Measurements from ENCODE around the gene CHD2.

The CHD2 gene

GRCh38 chr15:93071469-93071936, 171.4 kb downstream of the CHD2 start:
- ATAC-seq, result no peak
- no peak for TF ChIP-seq ZC3H10 (CRISPR knock-in tag; IDR thresholded peaks at IDR 0.05)
- TF ChIP-seq ZFP30 (CRISPR knock-in tag; IDR thresholded peaks at IDR 0.05), result no peak
- TF ChIP-seq ESRRG (CRISPR knock-in tag; IDR thresholded peaks at IDR 0.05), result no peak
- no peak for TF ChIP-seq ZNF70 (CRISPR knock-in tag; IDR thresholded peaks at IDR 0.05)
- TF ChIP-seq RARB (CRISPR knock-in tag; IDR thresholded peaks at IDR 0.05), result no peak
- no peak for TF ChIP-seq PPARA (CRISPR knock-in tag; IDR thresholded peaks at IDR 0.05; ENCODE audit: borderline replicate concordance)
- no peak for TF ChIP-seq PATZ1 (CRISPR knock-in tag; IDR thresholded peaks at IDR 0.05; ENCODE audit: borderline replicate concordance)
- no peak for TF ChIP-seq TSHZ2 (CRISPR knock-in tag; IDR thresholded peaks at IDR 0.05)
- TF ChIP-seq ISL1 (CRISPR knock-in tag; IDR thresholded peaks at IDR 0.05), result no peak
- no peak for TF ChIP-seq TCF4 (CRISPR knock-in tag; IDR thresholded peaks at IDR 0.05; ENCODE audit: borderline replicate concordance)
- TF ChIP-seq SNAI2 (CRISPR knock-in tag; IDR thresholded peaks at IDR 0.05), result no peak
- no peak for TF ChIP-seq GLIS3 (CRISPR knock-in tag; IDR thresholded peaks at IDR 0.05)
- TF ChIP-seq OSR1 (CRISPR knock-in tag; IDR thresholded peaks at IDR 0.05), result no peak
- no peak for TF ChIP-seq ZNF565 (CRISPR knock-in tag; conservative IDR thresholded peaks at IDR 0.05; ENCODE audit: low read depth)
- no peak for TF ChIP-seq CREB5 (CRISPR knock-in tag; IDR thresholded peaks at IDR 0.05; ENCODE audit: low read depth)

- peak; percentile 11; the same call in 2 of the 3 replicates for ATAC-seq
- no peak for TF ChIP-seq ZNF8 (CRISPR knock-in tag; IDR thresholded peaks at IDR 0.05)
- TF ChIP-seq TCF4 (CRISPR knock-in tag; IDR thresholded peaks at IDR 0.05; ENCODE audit: borderline replicate concordance), result no peak
- TF ChIP-seq OSR1 (CRISPR knock-in tag; IDR thresholded peaks at IDR 0.05), result no peak
Measured at GRCh38 chr15:93072011-93072410, 171.9 kb downstream of the CHD2 start.

- peak; percentile 91 for ATAC-seq
- TF ChIP-seq POU6F1 (CRISPR knock-in tag; IDR thresholded peaks at IDR 0.05; ENCODE audit: borderline replicate concordance, low read depth) (no peak), CSRNP3 (CRISPR knock-in tag; IDR thresholded peaks at IDR 0.05) (no peak)
Measured at GRCh38 chr15:93072411-93073394, 172.6 kb downstream of the CHD2 start.
